ENCODE results near the gene POLD2.

Gene POLD2

DNA sequence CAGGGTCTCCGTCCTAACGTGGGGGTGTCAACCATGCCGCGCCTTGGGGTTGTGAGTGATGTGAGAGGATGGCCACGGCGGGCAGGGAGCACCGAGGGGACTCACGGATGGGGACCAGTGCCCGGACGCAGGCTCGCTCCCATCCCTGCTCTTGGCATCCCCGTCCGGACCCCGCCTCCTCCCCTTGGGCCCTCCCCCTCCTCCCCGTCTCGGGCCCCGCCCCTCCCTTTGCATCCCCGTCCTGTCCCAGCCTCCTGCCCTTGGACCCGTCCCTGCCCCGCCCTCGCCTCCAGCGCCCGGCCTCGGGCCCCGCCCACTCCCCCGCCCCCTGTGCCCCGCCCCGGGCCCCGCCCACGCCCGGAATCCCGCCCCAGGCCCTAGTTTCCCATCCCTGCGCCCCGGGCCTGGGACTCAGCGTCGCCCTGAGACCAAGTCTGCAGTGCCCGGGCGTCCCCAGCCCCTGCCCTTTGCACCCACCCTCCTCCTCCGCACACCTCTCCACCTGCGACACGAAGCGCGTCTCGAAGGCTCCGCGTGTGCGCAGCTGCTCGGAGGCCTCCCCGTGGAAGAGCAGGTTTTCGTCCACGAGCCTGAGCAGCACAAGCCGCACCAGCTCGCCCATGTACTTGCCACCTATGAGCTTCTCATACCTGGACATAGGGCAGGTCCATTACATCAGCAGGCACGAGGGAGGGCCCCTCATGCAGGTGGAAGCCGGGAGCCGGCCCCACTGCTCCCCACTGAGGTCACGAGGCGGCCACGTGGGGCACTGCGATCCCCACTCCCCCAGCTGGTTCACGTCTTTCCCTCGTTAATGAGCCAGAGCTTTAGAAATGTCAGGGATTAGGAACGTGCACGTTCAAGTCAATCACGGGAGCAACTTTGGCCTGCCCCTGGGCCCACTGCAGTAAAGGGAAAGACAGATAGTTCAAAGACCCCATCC lies 22.9 kb upstream of the POLD2 start:
- Histone ChIP-seq H3K4me1 (peaks cover 17% of the 10 kb centered on the region), H3K36me3 (no peaks in the 10 kb centered on the region), H3K4me2 (peak overlapping the region; percentile 89), H4K20me1 (no peaks in the 10 kb centered on the region), H3K9me3 (no peaks in the 10 kb centered on the region), H3K9ac (no peak overlapping the region; the same call in 1 of the 2 replicates), H3K27me3 (peaks cover 10% of the 10 kb centered on the region; the same call in 1 of the 2 replicates), H3K27ac (no peak overlapping the region), H3K4me3 (peak overlapping the region; percentile 62)
- TF ChIP-seq Cebpa-rat (IDR thresholded peaks at IDR 0.05), result no peak

DNA sequence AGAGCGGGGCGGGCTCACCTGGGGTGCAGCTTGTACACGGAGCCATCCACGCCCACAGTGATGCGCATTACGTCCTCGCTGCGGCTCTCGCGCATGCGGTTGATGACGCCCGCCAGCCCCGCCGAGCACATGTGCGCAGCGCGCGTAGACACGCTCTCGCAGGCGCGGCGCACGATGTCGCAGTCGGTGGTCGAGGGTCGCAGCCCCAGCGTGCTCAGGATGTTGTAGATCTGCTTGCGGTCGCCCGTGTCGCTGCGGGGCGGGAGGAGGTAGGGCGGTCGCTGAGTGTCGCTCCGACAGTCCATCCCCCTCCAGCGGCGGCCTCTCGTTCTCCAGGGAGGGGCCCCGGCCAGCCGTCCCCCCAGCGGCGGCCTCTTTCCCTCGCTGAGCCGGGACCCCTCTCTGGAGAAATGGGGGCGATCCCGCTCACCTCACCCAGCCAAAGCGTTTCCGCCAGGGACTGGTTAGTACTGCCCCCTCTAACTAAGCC lies 22.2 kb upstream of the POLD2 start:
- peaks cover 22% of the 10 kb centered on the region for H3K4me1 ChIP-seq
- H3K36me3 ChIP-seq, result no peaks in the 10 kb centered on the region
- peaks cover 10% of the 10 kb centered on the region; the same call in 1 of the 2 replicates for H3K27me3 ChIP-seq
- no peak for TF ChIP-seq Cebpa-rat (IDR thresholded peaks at IDR 0.05)
- no peaks in the 10 kb centered on the region for H4K20me1 ChIP-seq
- no peaks in the 10 kb centered on the region for H3K9me3 ChIP-seq
- H3K4me3 ChIP-seq, result peak overlapping the region; percentile 62
- no peak overlapping the region; the same call in 1 of the 2 replicates for H3K9ac ChIP-seq
- H3K27ac ChIP-seq, result no peak overlapping the region
- H3K4me2 ChIP-seq, result peak overlapping the region; percentile 89

DNA sequence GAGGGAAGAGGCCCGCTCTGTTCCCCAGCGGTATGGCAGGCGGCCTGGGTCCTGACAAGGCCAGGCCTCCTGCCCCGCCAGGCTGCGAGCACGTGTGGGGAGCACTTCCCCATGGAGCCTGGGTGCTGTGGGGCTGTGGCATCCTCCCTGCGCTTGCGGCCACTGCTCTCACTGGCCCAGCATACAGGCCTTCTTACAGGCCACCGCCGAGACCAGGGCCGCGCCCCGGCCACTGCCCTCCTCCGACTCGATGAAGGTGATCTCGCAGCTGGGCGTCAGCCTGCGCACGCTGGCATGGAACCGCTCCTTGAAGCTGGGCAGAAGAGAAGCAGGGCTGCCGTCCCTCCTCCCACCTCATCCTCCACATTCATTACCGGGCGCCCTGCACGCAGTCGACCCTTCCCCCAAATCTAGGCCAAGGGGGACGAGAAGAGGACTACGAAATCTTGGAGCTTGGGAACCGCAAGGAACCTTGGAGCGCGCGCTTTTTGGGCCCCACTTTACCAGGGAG lies 21.7 kb upstream of the POLD2 start:
- no peak overlapping the region for H3K27ac ChIP-seq
- H4K20me1 ChIP-seq, result no peaks in the 10 kb centered on the region
- H3K9me3 ChIP-seq, result no peaks in the 10 kb centered on the region
- 0 out of 2 replicates have a peak overlapping the region, but pooled peaks have one; percentile 62 for H3K4me3 ChIP-seq
- TF ChIP-seq Cebpa-rat (IDR thresholded peaks at IDR 0.05), result no peak
- H3K4me2 ChIP-seq, result peak overlapping the region; percentile 89
- peaks cover 10% of the 10 kb centered on the region; the same call in 1 of the 2 replicates for H3K27me3 ChIP-seq
- H3K4me1 ChIP-seq, result peaks cover 22% of the 10 kb centered on the region
- H3K9ac ChIP-seq, result no peak overlapping the region
- no peaks in the 10 kb centered on the region for H3K36me3 ChIP-seq

DNA sequence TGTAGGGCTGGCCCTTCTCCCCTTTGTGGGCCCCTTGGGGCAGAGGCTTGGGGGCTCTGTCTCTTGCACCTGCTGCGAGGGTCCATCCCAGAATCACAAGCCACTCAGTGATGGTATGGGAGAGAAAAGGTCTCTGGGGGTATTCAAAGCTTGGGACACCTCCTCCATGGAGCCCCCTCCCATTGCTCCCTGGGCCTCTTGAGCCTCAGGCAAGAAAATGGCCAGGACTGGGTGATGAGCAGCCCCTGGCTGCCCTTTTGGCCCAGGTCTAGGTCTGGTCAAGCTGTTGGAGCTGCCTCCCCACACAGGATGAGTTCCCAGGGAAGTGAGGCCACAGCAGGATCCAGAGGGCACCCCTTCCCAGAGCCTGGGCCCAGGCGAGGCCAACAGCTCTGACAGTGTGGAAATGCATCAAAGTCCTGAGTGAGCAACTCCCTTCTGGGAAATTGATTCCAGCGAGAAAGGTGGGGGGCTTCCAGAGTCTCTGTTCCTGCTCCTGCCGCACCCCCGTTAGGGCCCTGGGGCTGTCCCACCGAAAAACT lies 21.1 kb upstream of the POLD2 start:
- Histone ChIP-seq H3K4me3 (no peak overlapping the region), H3K27me3 (peaks cover 10% of the 10 kb centered on the region; the same call in 1 of the 2 replicates), H3K27ac (no peak overlapping the region), H3K4me2 (peak overlapping the region; percentile 89), H4K20me1 (no peaks in the 10 kb centered on the region), H3K4me1 (peaks cover 22% of the 10 kb centered on the region), H3K9ac (no peak overlapping the region), H3K36me3 (no peaks in the 10 kb centered on the region), H3K9me3 (no peaks in the 10 kb centered on the region)
- no peak for TF ChIP-seq Cebpa-rat (IDR thresholded peaks at IDR 0.05)

DNA sequence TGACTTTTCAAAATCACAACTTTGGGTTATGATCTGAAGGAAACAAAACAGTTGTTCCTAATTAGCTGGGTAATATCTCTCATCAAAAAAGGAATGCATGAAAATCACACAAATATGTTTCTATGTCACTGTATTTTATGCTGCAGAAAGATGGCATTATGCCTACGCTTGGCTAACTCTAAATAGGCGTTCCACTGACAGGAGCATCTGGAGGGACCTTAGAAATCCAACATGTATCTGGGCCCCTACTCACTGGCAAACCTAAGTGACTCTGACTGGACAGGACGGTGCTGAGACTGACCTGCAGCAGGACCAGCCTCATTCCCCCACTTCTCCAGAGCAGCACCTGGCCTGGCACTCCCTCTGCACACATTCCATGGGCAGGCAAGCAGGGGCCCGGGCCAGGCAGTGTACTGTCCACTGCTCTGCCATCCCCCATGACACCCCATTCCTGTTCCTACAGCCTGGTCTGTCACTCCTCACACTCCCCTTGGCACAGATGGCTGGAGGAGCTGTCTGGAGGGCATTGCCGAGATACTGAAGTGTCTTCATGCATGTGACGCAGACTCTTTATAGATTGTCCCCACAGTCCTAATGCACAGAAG lies 20.4 kb upstream of the POLD2 start:
- Histone ChIP-seq H3K4me1 (peaks cover 22% of the 10 kb centered on the region), H3K9me3 (no peaks in the 10 kb centered on the region), H3K9ac (no peak overlapping the region), H3K27ac (no peak overlapping the region), H3K4me2 (no peak overlapping the region), H4K20me1 (no peaks in the 10 kb centered on the region), H3K4me3 (no peak overlapping the region), H3K36me3 (no peaks in the 10 kb centered on the region), H3K27me3 (peaks cover 10% of the 10 kb centered on the region; the same call in 1 of the 2 replicates)
- no peak for TF ChIP-seq Cebpa-rat (IDR thresholded peaks at IDR 0.05)

DNA sequence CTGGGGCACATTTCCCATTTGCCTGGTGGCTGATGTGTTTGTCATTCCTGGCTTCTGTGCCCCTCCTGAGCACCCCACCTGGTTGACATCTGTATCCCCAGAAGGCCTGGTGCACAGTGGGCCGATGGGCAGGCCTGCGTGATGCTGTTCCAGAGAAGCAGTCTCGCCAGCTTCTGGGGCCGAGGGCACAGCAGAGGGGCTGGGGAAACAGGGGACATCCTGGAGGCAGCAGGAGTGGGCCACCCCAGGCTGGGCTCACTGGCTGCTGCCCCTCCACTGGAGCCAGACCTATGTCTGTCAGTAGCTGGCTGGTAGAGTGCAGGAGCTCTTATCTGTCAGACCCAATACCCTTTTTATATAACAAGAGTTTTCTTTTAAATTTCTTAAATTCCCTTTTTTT lies 18.7 kb upstream of the POLD2 start:
- Histone ChIP-seq H3K27me3 (peaks cover 10% of the 10 kb centered on the region; the same call in 1 of the 2 replicates), H3K36me3 (no peaks in the 10 kb centered on the region), H3K9me3 (no peaks in the 10 kb centered on the region), H3K27ac (no peak overlapping the region), H3K4me1 (peaks cover 22% of the 10 kb centered on the region), H4K20me1 (no peaks in the 10 kb centered on the region), H3K4me3 (no peak overlapping the region), H3K9ac (no peak overlapping the region), H3K4me2 (no peak overlapping the region)
- no peak for TF ChIP-seq Cebpa-rat (IDR thresholded peaks at IDR 0.05)

DNA sequence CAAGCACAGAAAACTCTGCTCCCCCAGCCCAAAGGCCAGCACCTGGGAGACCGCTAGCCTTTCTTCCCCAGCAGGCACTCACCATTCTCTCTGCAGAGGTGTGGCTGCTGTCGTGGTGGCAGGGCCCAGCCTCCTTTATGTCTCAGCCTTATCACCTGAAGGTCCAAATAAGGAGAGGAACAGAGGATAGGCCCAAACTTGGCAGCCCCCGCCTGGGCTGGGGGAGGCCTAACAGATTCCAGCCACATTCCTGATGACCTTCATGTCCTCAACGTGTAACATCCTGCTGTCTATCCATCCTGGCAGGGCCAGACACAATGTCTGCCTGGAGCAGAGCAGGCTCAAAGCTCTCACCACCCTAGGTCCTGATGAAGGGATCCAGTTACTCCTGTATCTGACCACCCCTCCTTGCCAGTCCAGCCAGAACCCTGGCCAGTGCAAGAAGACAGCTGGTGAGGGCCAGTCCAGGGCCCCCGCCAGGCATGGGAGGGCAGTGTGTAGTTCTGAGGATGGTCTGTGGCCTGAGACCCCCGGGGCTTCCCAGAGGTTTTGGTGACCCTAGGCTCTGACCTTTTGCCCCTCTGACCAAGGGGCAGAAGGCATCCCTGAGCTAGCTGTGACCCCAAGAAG lies 18.0 kb upstream of the POLD2 start, which contains the start of gene MYL7:
TSS of gene MYL7 (minus strand) at position 112 of the 630 bp plus-strand sequence. CDS start at position 85, 27 bp downstream.
- H4K20me1 ChIP-seq, result no peaks in the 10 kb centered on the region
- peak within 1 kb of the TSS; percentile 59 for H3K4me2 ChIP-seq
- TF ChIP-seq Cebpa-rat (IDR thresholded peaks at IDR 0.05), result no peak
- peaks cover 22% of the 10 kb centered on the region for H3K4me1 ChIP-seq
- H3K27ac ChIP-seq, result no peak within 1 kb of the TSS
- peaks cover 10% of the 10 kb centered on the region; the same call in 1 of the 2 replicates for H3K27me3 ChIP-seq
- H3K9ac ChIP-seq, result no peak within 1 kb of the TSS
- H3K9me3 ChIP-seq, result no peaks in the 10 kb centered on the region
- no peaks in the 10 kb centered on the region for H3K36me3 ChIP-seq
- no peak within 1 kb of the TSS for H3K4me3 ChIP-seq

DNA sequence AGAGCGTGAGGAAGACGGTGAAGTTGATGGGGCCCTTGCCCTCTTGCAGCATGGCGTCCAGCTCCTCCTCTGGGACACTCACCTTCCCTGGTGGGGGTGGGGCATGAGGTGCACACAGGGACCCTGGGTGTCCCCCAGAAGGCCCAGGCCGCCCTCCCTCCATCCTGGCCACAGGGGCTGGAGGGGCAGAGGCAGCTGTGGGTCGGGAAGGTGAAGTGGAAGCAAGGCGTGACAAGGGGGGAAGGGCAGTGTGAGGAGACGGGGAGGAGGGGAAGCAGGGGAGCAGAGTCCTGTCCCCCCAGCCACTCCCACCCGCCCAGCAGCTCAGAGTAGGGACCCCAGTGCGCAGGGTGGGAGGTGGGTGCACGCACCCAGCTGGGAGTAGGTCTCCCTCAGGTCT lies 17.0 kb upstream of the POLD2 start:
- Histone ChIP-seq H3K27ac (no peak overlapping the region), H3K36me3 (no peaks in the 10 kb centered on the region)
- no peak for TF ChIP-seq Cebpa-rat (IDR thresholded peaks at IDR 0.05)

More for the DNA sequence above, 17.0 kb upstream of the POLD2 start:
- H3K4me3 ChIP-seq, result no peak overlapping the region
- H3K9ac ChIP-seq, result no peak overlapping the region
- H3K9me3 ChIP-seq, result no peaks in the 10 kb centered on the region
- peaks cover 5% of the 10 kb centered on the region; the same call in 1 of the 2 replicates for H3K27me3 ChIP-seq
- no peaks in the 10 kb centered on the region for H4K20me1 ChIP-seq
- peaks cover 16% of the 10 kb centered on the region for H3K4me1 ChIP-seq
- H3K4me2 ChIP-seq, result no peak overlapping the region
